Esophagus muscularis mucosa (tissue), 4 donors: Measurements from ENCODE around the gene HMGN3. TPM values are rescaled to one million over a fixed set of nuclear protein-coding genes. Genes with fewer than 3 reads are reported as not detected.

Source experiments
- DNase-seq: peaks from one replicate; pipeline ENCODE4 v3.0.0-alpha.2; 2017; ENCODE audit errors: extremely low spot score
- H3K27ac ChIP-seq, 4 donors: fragments of 200-600 bp; sonication (generic); replicated peaks in 1 of 4; 1 replicate in 3 of 4; 2 replicates in 1 of 4; pipeline ENCODE4 v1.5.1; 2016 to 2019; ENCODE audit warnings: mild to moderate bottlenecking in 1 of 4
- H3K27me3 ChIP-seq, 4 donors: fragments of 200-600 bp; sonication (generic); one replicate each; pipeline versions ENCODE4 v1.5.1 to v1.6.0; 2016 to 2019
- H3K36me3 ChIP-seq, 4 donors: fragments of 200-600 bp; sonication (generic); one replicate each; pipeline ENCODE4 v1.5.1; 2016 to 2019
- H3K4me1 ChIP-seq, 4 donors: fragments of 200-600 bp; sonication (generic); one replicate each; pipeline ENCODE4 v1.5.1; 2016 to 2019
- H3K4me3 ChIP-seq, 4 donors: fragments of 200-600 bp; sonication (generic); 1 replicate in 2 of 4; 2 replicates in 2 of 4; pipeline ENCODE4 v1.5.1; 2016 to 2019; ENCODE audit warnings: mild to moderate bottlenecking in 4 of 4, moderate library complexity in 1 of 4
- H3K9me3 ChIP-seq, 4 donors: fragments of 200-600 bp; sonication (generic); 1 replicate in 3 of 4; 2 replicates in 1 of 4; pipeline ENCODE4 v1.5.1; 2016 to 2019
- EP300 ChIP-seq: sonication (generic); formaldehyde crosslinking; IDR thresholded peaks from one replicate; pipeline ENCODE4 v1.6.1; 2017; ENCODE audit warnings: antibody characterized with exemption
- POLR2A ChIP-seq: fragments of 450-650 bp; IDR thresholded peaks from one replicate; pipeline ENCODE4 v1.6.1; 2017; ENCODE audit warnings: antibody characterized with exemption, moderate library complexity, mild to moderate bottlenecking, low read depth
- POLR2AphosphoS5 ChIP-seq, 2 donors: sonication (generic); formaldehyde crosslinking; IDR thresholded peaks; one replicate each; pipeline ENCODE4 v1.6.1; 2017; ENCODE audit warnings: antibody characterized with exemption in 2 of 2
- WGBS: methylation state at CpG from one replicate; pipeline ENCODE4 v1.1.5; 2018; 5-methylcytosine and 5-hydroxymethylcytosine counted together
- intact Hi-C: fragments of 100-400 bp; cut with DNase I; formaldehyde crosslinking; loops from one replicate; pipeline ENCODE4 v1.15.1; 2023
- total RNA-seq, 4 donors: library from RNA; depleted of rRNA; stranded (reverse); fragments of >200 nt; gene quantifications; one replicate each; pipeline versions ENCODE4 v1.1.0 to v1.2.1, GENCODE V29; 2016
- TF ChIP-seq, protein P1 (sequence below), 3 experiments: fragments of 200-600 bp in 2 of 3; fragments of 450-650 bp in 1 of 3; sonication (generic) in 2 of 3; IDR thresholded peaks; one replicate each; pipeline ENCODE4 v1.5.1; 2017 to 2019; ENCODE audit warnings: antibody characterized with exemption in 3 of 3, mild to moderate bottlenecking in 2 of 3, moderate library complexity in 1 of 3

The HMGN3 gene
- total RNA-seq, 4 donors from 2014 or later, result 27.6 to 61.0 (median 47.1) TPM

DNA sequence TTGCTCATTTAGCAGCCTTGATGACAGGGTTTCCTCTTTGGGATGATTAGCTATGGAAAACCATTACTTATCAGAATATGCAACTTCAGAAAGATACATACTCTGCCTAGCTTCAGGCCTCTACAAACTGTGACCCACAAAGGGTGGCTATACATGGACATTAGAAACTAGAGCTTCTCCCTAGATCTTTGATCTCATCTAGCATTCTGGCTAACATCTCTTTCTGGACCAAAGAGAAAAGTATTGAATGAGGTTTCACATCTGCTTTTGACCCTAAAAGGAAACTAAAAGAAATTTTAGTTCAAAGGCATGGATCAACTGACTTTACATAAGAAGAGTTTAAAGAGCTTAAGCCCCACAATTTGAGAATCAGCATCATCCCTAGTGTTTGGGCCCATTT lies 12.4 kb upstream of the HMGN3 start:
- DNase-seq, result no peak
- Histone ChIP-seq H3K4me1 (no peaks in the 10 kb centered on the region), H3K4me3 (no peak overlapping the region), H3K36me3 (no peaks in the 10 kb centered on the region), H3K9me3 (no peaks in the 10 kb centered on the region), H3K27me3 (no peaks in the 10 kb centered on the region), H3K27ac (no peak overlapping the region)
- intact Hi-C loops, result no loop called here
- TF ChIP-seq POLR2AphosphoS5 (IDR thresholded peaks at IDR 0.05) (no peak), POLR2A (no peak), EP300 (no peak)
- TF ChIP-seq, protein P1, sequence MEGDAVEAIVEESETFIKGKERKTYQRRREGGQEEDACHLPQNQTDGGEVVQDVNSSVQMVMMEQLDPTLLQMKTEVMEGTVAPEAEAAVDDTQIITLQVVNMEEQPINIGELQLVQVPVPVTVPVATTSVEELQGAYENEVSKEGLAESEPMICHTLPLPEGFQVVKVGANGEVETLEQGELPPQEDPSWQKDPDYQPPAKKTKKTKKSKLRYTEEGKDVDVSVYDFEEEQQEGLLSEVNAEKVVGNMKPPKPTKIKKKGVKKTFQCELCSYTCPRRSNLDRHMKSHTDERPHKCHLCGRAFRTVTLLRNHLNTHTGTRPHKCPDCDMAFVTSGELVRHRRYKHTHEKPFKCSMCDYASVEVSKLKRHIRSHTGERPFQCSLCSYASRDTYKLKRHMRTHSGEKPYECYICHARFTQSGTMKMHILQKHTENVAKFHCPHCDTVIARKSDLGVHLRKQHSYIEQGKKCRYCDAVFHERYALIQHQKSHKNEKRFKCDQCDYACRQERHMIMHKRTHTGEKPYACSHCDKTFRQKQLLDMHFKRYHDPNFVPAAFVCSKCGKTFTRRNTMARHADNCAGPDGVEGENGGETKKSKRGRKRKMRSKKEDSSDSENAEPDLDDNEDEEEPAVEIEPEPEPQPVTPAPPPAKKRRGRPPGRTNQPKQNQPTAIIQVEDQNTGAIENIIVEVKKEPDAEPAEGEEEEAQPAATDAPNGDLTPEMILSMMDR (IDR thresholded peaks at IDR 0.05), result no peak

DNA sequence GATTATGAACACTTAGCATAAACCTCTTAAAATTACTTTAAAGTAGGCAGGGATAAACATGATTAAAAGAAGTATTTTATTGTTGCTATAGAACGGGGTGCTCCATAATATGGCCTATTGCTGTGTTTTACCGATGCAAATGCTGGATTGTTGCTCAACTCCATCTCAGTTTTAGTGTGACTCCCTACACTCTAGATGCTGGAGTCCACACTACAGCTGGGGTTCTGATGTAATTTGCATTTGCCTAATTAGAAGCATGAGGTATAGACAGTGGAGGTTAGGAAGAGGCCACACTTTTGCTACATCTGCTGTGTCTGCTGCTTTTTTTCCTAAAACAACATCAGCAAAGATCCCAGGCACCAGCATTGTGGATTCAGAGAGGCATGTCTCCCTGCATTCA lies 6.7 kb upstream of the HMGN3 start:
- 95% methylated on average over 2 of the region's 2 CpGs for WGBS
- Histone ChIP-seq H3K27ac (no peak overlapping the region), H3K4me3 (no peak overlapping the region), H3K4me1 (peaks cover 0 to 11% (median 0%) of the 10 kb centered on the region in 4 donors), H3K27me3 (no peaks in the 10 kb centered on the region), H3K9me3 (no peaks in the 10 kb centered on the region), H3K36me3 (no peaks in the 10 kb centered on the region)
- DNase-seq, result no peak
- TF ChIP-seq, protein P1 (IDR thresholded peaks at IDR 0.05), result no peak
- TF ChIP-seq POLR2A (no peak), EP300 (no peak), POLR2AphosphoS5 (IDR thresholded peaks at IDR 0.05) (no peak)
- intact Hi-C loops, result no loop called here

DNA sequence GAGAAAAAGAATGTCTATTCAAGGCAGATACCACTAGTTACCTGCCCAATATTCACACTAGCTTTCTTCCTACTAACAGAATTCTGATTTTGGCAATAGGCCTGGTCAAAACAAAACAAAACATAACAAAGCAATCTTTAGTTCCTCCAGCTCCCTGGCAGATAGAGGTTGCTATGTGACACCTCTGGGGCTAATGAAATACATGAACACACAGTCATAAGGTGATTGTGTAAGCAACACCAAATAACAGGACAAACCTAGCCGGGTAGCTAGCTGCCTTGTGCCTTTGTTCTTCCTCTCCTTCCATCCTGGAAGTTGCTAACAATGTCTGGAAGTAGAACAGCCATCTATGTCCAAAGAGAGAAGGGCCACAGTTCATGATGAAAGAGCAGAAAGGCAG lies 6.0 kb upstream of the HMGN3 start:
- no peak overlapping the region for H3K27ac ChIP-seq
- no peaks in the 10 kb centered on the region for H3K9me3 ChIP-seq
- no peaks in the 10 kb centered on the region for H3K36me3 ChIP-seq
- H3K4me1 ChIP-seq, result peaks cover 0 to 11% (median 0%) of the 10 kb centered on the region in 4 donors
- TF ChIP-seq POLR2AphosphoS5 (IDR thresholded peaks at IDR 0.05) (no peak), EP300 (no peak), POLR2A (no peak)
- TF ChIP-seq, protein P1 (IDR thresholded peaks at IDR 0.05), result no peak
- no peak for DNase-seq
- H3K4me3 ChIP-seq, result no peak overlapping the region
- intact Hi-C loops, result no loop called here
- no peaks in the 10 kb centered on the region for H3K27me3 ChIP-seq
- 77% methylated on average over 1 of the region's 1 CpG for WGBS

DNA sequence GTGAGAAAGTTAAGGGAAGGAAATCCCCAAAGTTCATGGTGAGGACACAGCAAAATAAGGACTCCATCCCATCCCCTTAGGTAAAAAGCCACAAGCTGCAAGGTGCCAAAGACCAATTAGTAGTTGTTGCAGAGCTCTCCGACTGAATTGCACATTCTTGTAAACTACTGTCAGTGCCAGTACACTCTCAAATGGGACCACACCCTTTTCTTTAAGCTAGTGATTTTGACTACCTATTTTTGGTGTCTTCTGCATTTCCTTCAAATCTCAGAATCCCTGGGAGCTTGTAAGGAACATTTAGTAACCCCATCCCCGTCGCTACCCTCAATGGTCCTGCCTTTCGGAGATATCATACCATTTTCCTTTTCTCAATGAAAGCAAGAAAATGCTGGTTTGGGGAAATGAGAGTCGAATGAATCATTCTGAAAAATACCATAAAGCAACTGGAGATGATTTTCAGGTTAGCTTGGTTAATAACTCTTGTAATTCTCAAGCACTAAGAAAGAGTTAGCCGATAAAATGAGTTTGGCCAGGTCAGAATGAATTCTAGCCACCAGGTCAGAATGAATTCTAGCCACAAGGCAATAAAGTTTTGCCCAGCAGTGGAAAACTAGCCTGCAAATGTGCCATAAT lies 5.2 kb upstream of the HMGN3 start:
- intact Hi-C loops, result loop anchor here (5.0 to 10.0 kb wide), 2 partner anchors 298 to 865 kb away; partner anchors contain the start of genes BCKDHB and LCA5
- H3K9me3 ChIP-seq, result no peaks in the 10 kb centered on the region
- no peaks in the 10 kb centered on the region for H3K36me3 ChIP-seq
- no peaks in the 10 kb centered on the region for H3K27me3 ChIP-seq
- peaks cover 0 to 11% (median 0%) of the 10 kb centered on the region in 4 donors for H3K4me1 ChIP-seq
- no peak overlapping the region for H3K27ac ChIP-seq
- no peak for DNase-seq
- H3K4me3 ChIP-seq, result no peak overlapping the region
- TF ChIP-seq POLR2A (no peak), POLR2AphosphoS5 (IDR thresholded peaks at IDR 0.05) (no peak), EP300 (no peak)
- TF ChIP-seq, protein P1 (IDR thresholded peaks at IDR 0.05), result no peak
- WGBS, result 86% methylated on average over 6 of the region's 6 CpGs

DNA sequence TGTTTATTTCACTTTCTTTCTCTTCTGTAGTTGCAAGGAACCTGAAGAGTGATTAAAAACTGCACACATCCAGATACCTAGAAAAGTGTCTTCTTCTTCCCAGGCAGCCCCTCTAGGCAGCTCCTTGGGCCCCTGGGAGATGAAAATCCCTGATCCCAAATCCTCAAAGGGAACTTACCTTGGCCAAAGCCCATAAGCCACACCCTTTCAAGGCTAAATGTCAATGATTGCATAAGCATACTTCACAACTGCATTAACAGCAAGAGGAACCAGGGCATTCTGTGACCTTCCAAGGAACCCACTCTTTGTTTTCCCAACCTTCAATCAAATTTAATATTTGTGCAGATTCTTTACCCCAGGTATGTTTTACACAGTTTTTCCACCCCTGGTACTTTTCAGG lies 4.4 kb upstream of the HMGN3 start:
- intact Hi-C loops, result loop anchor here (5.0 to 10.0 kb wide), 2 partner anchors 298 to 866 kb away; partner anchors contain the start of genes BCKDHB and LCA5

More for the DNA sequence above, 4.4 kb upstream of the HMGN3 start:
- no peak overlapping the region for H3K27ac ChIP-seq
- no peak for TF ChIP-seq POLR2AphosphoS5 (IDR thresholded peaks at IDR 0.05)
- TF ChIP-seq POLR2A, result no peak
- TF ChIP-seq, protein P1 (IDR thresholded peaks at IDR 0.05), result no peak
- no peak for TF ChIP-seq EP300
- no peaks in the 10 kb centered on the region for H3K27me3 ChIP-seq
- H3K4me3 ChIP-seq, result no peak overlapping the region
- H3K9me3 ChIP-seq, result no peaks in the 10 kb centered on the region
- peaks cover 0 to 11% (median 0%) of the 10 kb centered on the region in 4 donors for H3K4me1 ChIP-seq
- no peaks in the 10 kb centered on the region for H3K36me3 ChIP-seq
- DNase-seq, result no peak
